HL-60/S4 treated with retinoic acid at 250 ng/mL for 4 days and 3 days (cell line): Measurements from ENCODE around the gene CERS6.
"Not testable (repeated sequence)": the region's sequence is repeated elsewhere in the genome, so short reads cannot be mapped to it uniquely, and the experiment has no call there.

Experiments used
- in situ Hi-C: fragments of 300-500 bp; cut with MboI; formaldehyde crosslinking; loops from 2 replicates; pipeline ENCODE4 v1.7.0; 2022; ENCODE audit warnings: low sequenced_read_pairs

CERS6 gene

DNA sequence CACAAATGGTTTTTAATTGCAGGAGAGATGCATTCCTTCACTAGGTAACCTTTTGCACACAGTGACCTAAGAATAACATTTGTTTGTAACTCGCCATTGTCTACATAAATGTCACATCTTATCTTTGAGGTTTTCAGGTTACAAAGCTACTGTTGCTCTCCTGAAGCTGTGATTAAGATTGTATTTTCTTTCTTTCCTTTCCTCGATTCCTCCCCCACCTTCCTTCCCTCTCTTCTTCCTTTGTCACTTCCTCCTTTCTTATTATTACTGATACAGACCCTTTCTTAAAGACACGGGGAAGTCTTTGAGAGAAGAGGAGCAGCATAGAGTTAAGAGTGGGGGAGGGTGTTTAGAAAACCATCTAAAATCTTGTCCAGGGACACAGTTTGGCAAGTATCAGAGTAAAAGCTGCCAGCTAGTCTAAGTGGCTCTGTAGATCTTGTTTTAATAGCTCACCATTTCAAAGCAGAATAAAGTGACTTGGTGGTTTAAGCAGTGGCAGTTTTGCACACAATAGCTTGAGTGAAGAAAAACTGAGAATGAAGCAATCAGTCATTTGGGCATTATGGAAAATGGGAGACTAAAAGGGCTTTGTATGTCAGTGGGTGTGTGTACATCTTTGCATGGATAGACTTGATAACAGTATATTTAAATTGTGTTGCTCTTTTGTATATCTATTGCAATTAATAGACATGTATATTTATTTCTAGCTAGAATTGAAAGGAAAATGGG is 10.9 kb downstream of the CERS6 start:
- in situ Hi-C loops = no loop called here

DNA sequence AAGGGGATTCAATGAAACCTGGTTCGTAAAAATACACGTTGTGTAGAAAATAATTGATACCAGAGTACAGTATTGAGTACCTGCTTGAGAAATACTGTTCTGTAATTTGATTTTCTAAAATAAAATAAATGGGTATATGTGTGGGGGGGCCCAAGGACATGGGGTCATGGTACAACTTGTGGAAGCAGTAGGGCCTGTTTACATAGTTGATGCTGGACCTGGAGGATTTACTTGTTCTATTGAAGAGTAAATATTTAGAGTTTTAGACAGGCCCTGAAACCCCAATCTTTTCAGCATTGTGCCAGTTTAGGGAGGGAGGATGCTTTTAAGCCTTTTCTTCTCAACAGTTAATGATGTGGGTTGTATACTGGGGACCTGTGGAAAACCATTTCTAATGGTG is 11.7 kb downstream of the CERS6 start:
- in situ Hi-C loops = no loop called here

DNA sequence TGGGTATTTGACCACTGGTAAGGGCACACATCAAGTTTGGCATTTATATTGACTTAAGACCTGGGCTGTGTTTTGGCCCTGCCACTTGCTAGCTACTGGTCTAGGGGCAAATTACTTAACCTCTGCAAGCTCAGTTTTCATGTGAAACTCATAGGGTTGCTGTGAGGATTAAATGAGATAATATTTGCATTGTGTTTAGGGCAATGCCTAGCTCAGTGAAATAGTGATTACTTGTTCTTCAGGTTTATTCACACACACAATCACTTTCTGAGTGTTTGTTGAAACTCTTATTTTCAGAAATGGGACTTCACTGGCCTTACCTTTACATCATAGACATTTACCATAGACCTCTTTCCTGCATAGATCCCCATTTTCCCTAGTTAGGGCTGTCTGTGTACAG is 12.3 kb downstream of the CERS6 start:
- in situ Hi-C loops = no loop called here

DNA sequence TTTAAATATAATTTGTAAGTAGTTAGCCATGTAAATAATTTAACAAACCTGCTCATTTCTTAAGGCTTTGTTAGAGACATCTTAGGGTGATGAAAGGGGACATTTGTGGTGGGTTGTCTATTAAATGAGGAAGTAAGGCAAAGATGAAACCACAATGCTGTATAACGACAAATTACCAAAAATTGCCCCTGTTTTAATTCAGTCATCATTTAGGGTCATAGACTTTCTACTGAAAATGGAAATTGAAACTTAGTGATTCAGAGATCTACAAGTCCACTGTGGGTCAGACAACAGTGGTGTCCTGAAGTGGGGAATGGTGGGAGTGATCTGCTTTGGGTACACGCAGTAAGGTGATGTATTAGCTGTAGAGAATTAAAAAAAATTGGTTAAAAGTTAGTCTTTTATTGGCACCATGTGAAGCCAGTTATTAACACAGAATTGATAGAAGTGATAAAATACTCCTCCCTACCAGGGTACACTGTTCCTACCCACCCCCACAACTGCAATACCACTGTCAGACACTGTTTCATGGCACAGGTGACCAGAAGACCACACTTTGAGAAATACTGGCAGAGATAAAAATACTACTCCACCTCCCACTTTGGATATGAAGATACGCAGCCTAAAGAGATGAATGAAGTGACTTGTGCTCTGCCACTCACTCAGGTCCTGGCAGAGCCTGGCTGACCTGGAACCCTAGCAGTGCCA is 13.4 kb downstream of the CERS6 start:
- in situ Hi-C loops = no loop called here

DNA sequence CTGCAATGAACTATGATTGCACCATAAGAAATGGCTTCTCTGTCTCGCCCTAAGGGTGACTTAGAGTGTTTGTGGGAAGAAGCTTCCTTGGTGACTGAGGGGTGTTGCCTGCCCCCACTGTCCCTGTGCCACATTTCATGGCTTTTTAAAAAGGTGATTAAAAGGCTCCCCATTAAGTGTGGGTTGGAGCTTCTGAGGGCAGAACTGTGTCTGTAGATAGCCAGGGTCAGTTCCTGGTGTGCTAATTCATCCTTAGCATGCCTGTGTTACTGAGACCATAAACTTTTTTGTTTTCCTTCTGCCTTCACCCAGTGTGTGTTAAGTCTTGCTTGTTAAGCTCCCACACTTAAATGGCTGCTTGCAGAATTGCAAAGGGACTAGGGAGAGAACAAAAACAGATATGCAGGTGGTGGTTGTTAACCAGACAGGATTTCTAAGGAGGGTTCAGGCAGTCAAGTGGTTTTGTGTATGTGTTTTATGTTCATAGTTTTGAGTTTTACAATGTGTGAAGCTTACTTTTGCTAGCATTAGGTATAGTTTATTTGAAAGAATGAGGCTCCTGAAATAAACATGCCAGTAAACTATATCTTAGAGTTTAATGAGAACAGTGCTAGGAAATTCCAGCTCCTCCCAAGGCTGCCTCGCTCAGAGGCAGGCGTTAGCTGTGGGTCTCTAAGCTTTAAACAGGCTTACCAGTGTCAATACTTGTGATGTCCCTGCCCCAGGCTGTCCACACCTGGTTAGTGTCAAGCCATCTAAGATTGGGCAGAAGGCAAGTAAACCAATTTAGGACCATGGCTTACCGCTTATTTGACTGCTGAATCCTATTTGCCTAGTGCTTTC is 14.5 kb downstream of the CERS6 start:
- in situ Hi-C loops = no loop called here

DNA sequence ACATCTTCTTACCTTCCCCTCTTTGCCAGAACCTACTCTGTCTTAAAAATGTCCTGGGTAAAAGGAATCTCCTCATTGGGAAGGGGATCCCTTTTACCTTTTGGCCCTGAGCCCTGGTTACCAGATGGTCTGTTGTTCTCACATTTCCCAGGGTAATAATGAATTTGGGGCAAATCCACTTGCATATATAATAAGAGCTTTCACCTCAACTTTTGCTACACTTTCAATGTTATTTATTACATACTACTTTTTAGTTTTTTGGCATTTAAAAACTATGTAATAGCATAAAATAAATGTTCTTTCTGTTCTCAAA is 15.0 kb downstream of the CERS6 start:
- in situ Hi-C loops = no loop called here

DNA sequence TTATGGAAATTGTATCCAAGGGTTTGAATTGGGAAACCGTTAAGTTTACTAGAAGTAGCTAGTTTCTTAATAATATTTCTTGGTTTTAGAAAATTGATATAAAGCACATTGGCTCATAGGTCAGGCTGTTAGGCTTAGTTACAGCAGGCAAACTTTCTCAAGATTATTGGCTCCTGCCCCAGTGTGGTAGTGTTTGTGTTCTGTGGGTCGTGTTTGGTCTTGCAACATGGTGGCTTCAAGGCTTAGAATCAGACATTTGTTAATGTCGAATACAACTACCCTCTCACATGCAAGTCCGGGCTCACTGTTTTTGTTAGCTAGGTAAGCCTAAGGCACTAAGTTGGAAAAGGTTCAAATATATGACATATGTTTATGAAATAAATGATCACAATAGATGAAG is 19.6 kb downstream of the CERS6 start:
- in situ Hi-C loops = no loop called here

DNA sequence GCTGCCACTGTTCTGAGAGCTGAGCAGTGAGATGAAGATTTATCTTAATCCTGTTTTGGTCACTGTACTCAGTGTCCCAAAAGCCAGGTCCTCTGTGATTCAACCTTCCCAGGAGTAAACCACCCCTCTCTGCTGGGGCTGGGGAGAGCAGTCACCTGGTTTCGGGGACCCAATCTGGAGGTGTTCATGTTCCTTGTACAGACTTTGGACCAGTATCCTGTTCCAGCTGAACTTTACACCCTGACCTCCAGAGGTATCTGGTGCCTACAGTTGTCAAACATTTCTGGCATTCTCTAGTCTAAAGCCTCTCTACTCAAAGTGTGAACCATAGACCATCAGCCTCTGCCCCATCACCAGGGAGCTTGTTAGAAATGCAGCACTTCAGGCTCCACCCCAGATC is 22.1 kb downstream of the CERS6 start:
- in situ Hi-C loops = no loop called here

DNA sequence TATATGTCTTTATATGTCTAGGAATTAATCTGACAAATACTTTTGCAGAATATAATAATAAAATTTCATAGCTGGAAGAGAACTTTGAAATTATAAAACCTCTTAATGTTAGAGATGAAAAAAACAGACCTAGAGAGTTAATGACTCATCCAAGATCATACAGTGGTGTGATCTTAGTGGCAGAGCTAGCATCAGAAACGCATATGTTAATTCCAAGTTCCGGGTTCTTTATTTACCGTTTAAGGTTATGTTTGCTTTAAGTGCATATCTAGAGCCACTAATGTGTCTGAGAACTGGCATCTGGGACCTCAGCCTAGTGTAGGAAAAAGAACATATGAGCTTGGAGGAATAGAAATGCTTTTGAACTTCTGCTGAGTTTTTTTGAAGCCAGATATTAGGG is 24.3 kb downstream of the CERS6 start:
- in situ Hi-C loops = no loop called here

DNA sequence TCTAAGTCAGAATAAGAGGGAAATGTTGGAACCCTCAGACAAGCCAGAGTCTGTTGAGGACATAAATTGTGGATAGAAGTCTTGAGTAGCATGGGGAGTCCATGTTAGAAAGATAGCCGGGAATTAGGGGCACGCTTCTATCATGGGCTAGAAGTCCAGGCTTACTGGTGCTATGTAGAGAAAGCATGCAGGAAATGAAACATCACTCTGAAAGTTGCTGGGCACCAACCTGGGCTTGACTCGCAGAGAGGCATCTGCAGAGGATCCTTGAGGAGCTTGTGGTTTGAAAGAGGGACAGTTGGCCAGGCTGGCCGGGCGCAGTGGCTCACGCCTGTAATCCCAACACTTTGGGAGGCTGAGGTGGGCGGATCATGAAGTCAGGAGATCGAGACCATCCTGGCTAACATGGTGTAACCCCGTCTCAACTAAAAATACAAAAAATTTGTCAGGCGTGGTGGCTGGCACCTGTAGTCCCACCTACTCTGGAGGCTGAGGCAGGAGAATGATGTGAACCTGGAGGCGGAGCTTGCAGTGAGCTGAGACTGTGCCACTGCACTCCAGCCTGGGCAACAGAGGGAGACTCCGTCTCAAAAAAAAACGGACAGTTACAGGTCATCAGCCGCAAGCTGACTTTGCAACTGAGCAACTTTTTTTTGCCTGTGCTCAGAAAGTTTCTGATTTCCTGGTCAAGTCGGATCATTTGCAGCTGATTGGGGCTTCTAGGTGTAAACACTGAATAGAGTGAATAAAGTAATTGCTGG is 24.9 kb downstream of the CERS6 start:
- in situ Hi-C loops = no loop called here

DNA sequence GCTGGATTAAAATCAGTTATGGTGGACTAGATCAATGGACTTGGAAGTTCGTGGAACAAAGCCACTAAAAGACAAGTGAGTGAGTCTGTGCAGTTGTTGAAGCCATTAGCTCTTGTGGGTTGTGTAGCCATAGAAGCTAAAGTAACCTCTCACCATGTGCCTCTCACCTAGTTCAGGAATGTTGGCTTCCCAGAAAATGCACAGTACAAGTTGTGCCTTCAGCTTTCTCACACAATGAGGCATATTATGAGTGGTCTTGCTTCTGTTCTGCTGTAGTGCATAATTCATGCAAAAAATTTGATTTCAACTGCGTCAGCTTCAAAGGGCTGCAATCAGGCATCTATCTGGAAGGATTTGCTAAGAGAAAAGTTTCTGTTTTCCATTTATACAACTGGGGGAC is 26.2 kb downstream of the CERS6 start:
- in situ Hi-C loops = no loop called here

DNA sequence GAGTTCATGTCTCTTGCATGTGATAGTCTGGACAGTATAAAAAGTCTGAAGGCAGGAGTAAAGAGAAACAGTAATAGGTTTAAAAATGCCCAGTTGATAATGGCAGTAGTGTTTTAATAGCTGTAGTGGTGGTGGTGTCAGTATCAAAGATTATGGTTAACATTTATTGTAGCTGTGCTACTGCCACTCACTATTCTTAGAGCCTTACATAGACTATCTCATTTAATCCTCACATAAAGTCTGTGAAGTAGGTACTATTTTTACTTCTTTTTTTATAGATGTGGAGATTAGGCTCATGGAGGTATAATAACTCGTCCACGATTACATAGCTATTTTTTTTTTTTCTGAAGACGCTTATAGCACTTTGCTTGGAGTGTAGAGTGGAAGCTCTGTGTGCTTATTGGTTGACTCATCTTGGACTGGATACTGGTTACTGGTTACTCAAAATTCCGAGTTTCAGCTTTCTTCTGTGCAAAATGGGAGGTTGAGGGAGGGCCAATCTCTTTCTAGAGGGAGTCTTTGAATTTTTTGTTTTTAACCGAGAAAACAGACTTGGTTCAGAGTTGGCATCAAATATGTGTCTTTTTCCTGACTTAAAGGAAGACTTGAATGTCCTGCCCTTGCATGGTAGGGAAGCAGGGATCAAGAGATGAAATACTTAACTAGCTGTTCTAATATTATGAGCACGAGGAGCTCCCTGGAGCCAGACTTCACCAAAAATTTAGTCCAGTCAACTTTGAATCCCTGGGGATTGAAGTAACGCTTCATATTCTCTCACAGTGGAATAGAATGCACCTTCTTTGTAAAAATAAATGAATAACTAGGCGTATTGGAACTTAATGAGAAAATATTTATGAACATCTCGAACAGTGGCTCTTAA is 27.1 kb downstream of the CERS6 start:
- in situ Hi-C loops = no loop called here

DNA sequence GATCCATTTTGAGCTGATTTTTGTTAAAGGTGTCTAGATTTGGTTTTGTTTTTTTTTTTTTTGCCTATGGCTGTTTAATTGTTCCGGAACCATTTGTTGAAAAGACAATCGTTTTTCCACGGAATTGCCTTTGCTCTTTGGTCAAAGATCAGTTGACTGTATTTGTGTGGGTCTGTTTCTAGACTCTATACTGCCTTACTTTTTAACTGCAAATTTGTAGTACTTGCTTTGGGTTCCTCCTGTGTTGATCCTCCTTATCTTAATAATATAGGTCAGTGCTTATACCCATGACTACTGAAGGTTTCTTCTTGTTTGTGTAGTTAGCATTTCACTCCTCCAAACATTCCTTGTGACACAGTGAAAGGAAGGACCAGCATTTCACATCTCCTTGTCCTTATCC is 30.4 kb downstream of the CERS6 start:
- in situ Hi-C loops = no loop called here

DNA sequence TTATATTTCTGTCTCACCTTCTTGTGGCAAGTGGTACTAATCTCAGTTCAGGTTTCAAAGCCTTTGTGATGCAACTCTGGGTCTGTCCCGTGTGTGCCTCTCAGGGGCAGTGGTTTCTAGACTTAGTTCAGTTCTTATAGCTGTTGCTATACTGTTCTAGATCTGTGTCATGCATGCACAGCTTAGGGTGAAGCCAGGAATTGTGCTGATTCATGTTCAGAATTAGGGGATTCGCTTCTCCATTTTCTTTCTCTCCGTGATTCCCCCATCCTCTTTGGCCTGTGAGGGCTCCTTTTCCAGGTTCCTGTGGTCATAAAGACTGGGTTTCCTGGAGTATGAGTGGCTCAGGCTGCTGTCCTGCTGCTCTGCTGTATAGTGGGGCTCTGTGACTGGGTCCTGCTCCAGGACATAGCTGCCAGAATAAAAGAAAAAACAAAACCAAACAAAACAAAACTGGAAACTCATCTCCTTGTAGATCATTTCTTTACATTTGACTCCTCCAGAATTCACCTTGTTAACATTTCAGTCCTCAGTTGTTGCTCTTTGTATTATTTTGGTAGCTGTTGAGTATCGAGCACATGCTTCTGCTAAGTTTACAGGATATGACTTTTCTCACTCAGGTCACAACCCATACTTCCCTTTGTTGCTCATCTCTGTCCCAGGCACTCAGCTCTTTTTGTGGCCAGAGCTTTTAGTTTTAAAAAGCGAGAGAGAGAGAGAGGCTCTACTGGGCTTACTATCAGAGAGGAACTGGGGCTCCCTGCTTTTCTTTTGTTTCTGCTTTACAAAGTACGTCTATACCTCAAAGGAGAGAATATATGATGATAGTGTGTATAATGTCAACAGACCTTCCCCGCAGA is 34.2 kb downstream of the CERS6 start:
- in situ Hi-C loops = no loop called here

DNA sequence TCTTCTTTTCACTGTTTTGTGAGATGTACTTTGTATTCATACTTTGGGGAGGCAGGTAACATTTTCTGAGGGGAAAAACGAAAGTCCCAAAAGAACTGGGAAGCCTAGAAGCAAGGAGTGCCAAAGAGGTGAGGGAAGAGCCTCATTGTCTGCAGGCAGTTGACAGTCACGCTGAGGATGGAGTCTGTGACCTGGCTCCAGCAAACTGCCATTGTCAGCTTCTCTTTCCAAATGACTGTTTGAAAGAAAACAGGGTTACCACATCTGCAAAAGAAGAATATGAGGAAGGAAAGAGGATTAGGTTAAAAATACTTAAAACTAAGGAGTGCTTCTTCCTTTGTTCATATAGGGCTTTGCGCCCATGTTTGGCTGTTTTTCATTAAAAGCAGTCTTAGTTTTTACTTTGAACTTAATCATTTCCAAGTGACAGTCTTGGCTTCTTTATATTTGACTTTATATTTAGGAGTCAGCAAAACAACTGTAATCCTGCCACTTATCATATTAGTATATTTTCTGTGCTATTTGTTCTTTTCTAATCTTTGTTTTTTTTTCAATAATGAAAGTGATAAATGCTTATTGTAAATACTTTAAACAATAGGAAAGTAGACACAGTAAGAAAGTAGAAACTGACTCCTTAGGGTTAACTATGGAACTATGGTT is 35.0 kb downstream of the CERS6 start:
- in situ Hi-C loops = no loop called here

DNA sequence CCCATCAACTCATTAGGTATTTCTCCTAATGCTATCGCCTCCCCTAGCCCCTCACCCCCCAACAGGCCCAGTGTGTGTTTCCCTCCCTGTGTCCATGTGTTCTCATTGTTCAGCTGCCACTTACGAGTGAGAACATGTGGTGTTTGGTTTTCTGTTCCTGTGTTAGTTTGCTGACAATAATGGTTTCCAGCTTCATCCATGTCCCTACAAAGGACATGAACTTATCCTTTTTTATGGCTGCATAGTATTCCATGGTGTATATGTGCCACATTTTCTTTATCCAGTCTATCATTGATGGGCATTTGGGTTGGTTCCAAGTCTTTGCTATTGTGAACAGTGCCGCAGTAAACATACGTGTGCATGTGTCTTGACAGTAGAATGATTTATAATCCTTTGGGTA is 35.7 kb downstream of the CERS6 start:
- in situ Hi-C loops = not testable (repeated sequence)

DNA sequence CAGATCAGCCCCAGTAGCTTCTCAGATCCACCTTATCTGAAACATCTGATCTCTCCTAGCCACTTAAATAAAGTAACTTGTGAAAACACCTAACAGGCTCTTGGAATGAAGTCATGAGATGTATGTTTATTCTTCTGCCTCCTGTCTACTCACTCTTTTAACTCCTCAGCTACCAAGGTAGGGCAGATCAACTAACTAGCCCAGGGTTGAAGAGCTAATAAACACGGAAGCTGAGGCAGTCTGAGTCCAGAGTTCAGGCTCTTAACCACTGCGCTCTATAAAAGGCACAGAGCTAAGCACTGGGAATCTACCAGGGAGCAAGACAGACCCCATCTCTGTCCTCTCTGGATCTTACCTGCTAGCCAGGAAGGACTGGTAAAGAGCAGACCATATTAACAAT is 37.1 kb downstream of the CERS6 start:
- in situ Hi-C loops = not testable (repeated sequence)

DNA sequence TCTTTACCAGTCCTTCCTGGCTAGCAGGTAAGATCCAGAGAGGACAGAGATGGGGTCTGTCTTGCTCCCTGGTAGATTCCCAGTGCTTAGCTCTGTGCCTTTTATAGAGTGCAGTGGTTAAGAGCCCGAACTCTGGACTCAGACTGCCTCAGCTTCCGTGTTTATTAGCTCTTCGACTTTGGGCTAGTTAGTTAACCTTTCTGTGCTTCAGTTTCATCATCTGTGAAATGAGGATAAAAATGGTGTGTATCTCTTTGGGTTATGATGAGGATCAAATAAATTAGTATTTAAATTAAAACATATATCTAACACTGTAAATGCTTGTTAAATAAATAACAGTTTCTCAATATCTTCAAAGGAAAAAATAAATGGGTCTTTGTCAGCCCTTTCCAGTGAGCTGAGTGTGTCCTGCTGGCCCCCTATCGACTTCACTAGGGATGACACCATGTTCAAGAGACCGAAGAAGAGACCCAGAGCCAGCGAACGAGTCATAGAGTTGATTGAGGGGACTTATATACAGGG is 38.2 kb downstream of the CERS6 start:
- in situ Hi-C loops = no loop called here

DNA sequence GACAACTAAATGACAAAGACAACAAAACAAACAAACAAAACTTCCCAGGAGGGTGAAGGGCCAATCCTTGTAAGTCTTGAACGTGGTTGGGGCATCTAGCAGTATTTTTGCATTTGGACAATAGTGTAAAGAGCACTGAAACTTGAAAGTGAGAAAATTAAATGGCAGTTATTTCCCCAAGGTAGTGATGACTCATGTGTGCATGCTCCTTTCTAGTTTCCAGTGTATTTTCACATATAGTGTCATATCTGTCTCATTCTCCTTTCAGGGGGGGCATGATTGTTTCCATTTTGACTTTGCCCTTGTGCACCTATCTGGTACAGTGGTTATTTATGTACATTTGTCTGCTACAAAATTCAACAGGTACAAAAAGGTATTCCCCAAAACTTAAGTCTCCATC is 39.5 kb downstream of the CERS6 start:
- in situ Hi-C loops = no loop called here
